Testis (tissue), 2 donors: ENCODE measurements around the gene CCNB2.

Source experiments
- POLR2A ChIP-seq: fragments of 450-650 bp; IDR thresholded peaks from one replicate; pipeline ENCODE4 v1.6.1; 2017; ENCODE audit warnings: antibody characterized with exemption, mild to moderate bottlenecking, moderate library complexity
- TF ChIP-seq, protein P1 (sequence below), 3 experiments: fragments of 450-650 bp in 2 of 3; fragments of 200-600 bp in 1 of 3; sonication (generic) in 1 of 3; IDR thresholded peaks; one replicate each; pipeline ENCODE4 v1.5.1; 2016 to 2019; ENCODE audit warnings: antibody characterized with exemption in 3 of 3, mild to moderate bottlenecking in 2 of 3, moderate library complexity in 1 of 3

GRCh38 chr15:59120937-59121336, 16.0 kb downstream of the CCNB2 start:
- TF ChIP-seq POLR2A, result no peak
- TF ChIP-seq, protein P1, sequence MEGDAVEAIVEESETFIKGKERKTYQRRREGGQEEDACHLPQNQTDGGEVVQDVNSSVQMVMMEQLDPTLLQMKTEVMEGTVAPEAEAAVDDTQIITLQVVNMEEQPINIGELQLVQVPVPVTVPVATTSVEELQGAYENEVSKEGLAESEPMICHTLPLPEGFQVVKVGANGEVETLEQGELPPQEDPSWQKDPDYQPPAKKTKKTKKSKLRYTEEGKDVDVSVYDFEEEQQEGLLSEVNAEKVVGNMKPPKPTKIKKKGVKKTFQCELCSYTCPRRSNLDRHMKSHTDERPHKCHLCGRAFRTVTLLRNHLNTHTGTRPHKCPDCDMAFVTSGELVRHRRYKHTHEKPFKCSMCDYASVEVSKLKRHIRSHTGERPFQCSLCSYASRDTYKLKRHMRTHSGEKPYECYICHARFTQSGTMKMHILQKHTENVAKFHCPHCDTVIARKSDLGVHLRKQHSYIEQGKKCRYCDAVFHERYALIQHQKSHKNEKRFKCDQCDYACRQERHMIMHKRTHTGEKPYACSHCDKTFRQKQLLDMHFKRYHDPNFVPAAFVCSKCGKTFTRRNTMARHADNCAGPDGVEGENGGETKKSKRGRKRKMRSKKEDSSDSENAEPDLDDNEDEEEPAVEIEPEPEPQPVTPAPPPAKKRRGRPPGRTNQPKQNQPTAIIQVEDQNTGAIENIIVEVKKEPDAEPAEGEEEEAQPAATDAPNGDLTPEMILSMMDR (IDR thresholded peaks at IDR 0.05), result no peak
